ENCODE results near the gene GIN1. TPM values are rescaled to one million over a fixed set of nuclear protein-coding genes. Genes with fewer than 3 reads are reported as not detected.

Gene GIN1
- total and polyA plus RNA-seq, 2 experiments from 2014 or later = 5.8 to 9.6 TPM

DNA sequence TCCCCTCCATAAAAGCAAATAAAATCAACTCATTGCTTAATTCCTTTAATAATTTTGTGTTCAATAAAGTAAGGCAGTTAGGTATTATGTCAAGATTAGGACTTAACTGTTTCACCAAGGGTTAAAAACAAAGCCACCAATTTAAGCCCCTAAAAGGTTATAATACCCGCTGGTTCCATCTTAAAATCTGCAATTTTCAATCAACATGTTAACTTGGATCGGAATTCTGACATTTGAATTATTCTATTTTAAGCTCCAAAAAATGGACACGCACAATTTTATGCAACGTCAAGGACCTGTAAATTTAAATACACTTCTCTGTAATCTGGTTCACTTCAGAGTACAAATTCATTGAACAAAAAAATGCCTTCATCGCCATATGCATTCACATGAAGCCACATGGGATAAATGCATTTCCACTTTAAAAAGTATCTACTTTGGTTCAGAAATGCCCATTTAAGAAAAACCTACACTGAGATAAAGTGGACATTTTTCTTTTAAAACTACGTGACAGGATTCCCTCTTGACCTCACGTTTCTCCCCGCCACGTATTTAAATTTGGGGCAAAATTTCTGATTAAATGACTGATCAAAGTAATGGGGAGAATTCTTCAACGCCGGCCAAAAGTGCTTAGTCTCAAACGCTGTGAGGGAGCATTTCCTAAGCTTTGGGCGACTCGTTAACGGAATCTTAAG lies 721 bp downstream of the GIN1 start (continued):
- no peak for TF ChIP-seq ZNF462 (CRISPR knock-in tag; IDR thresholded peaks at IDR 0.05)
- TF ChIP-seq JUNB (IDR thresholded peaks at IDR 0.05; ENCODE audit: unreplicated experiment) = no peak

DNA sequence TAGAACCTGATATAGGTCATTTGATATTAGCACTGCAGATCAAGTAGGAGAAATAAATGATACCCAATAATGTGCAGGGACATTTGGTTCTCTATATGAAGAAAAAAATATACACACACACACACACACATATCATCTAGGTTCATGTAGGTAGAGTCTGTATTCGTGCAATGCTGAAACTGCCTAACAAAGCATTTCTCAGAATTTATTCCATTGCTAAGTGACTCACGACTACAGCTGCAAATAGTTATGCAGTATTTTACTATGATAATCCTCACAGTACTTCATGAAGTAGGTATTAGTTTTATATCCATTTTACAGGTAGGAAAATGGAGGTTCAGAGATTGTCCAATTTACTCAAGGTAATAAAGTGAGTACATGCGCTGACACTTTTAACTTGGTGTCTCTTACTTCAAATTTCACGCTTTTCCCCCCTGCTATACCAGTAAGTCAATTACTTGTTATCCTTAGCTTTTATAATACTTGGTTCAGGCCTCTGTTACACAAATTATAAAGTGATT lies 2.4 kb downstream of the GIN1 start:
- DNase-seq (ENCODE audit: low spot score) = no peak
- no peaks in the 10 kb centered on the region for H4K20me1 ChIP-seq (replicated peaks; ENCODE audit: insufficient read depth)
- H3K4me3 Mint-ChIP-seq = no peak overlapping the region
- H3K27me3 Mint-ChIP-seq (ENCODE audit: insufficient read depth, low read depth, poor library complexity) = peaks cover 4% of the 10 kb centered on the region
- no peak overlapping the region for H3K27ac ChIP-seq (ENCODE audit: low read depth)
- H3K79me2 ChIP-seq (replicated peaks; ENCODE audit: insufficient read depth) = peaks cover 57% of the 10 kb centered on the region
- H3K4me1 ChIP-seq (ENCODE audit: insufficient read depth) = 0 out of 2 replicates have a peak, but pooled peaks cover 4% of the 10 kb centered on the region
- no peaks in the 10 kb centered on the region for H3K36me3 Mint-ChIP-seq (ENCODE audit: low read depth)
- no peak overlapping the region for H3K27ac Mint-ChIP-seq
- H3K4me1 Mint-ChIP-seq = peaks cover 10% of the 10 kb centered on the region; the same call in 2 of the 3 replicates
- no peak overlapping the region for H3K4me3 ChIP-seq
- no peaks in the 10 kb centered on the region for H3K36me3 ChIP-seq (ENCODE audit: insufficient read depth)
- no peak overlapping the region for H3K4me2 ChIP-seq
- H3K9me2 ChIP-seq (ENCODE audit: insufficient read depth) = no peaks in the 10 kb centered on the region
- no peaks in the 10 kb centered on the region for H3F3A ChIP-seq (replicated peaks; ENCODE audit: low read depth)
- no peak for ATAC-seq
- no peak overlapping the region for H2AFZ ChIP-seq
- no peaks in the 10 kb centered on the region for H3K27me3 ChIP-seq (ENCODE audit: insufficient read depth)
- H3K9me3 Mint-ChIP-seq = no peaks in the 10 kb centered on the region
- TF ChIP-seq CTCF (conservative IDR thresholded peaks at IDR 0.05; ENCODE audit: low read depth in 2 of 2) = no peak
- TF ChIP-seq CREB1 (CRISPR knock-in tag; IDR thresholded peaks at IDR 0.05; ENCODE audit: low read depth) = no peak
- TF ChIP-seq EZH2phosphoT487 (IDR thresholded peaks at IDR 0.05; ENCODE audit: unreplicated experiment) = no peak
- TF ChIP-seq STAT1 (IDR thresholded peaks at IDR 0.05; ENCODE audit: unreplicated experiment) = no peak
- no peak for TF ChIP-seq ZNF114 (CRISPR knock-in tag; IDR thresholded peaks at IDR 0.05)
- TF ChIP-seq REST (IDR thresholded peaks at IDR 0.05; ENCODE audit: unreplicated experiment) = no peak
- no peak for TF ChIP-seq JUNB (IDR thresholded peaks at IDR 0.05; ENCODE audit: unreplicated experiment)
- TF ChIP-seq ZNF331 (CRISPR knock-in tag; IDR thresholded peaks at IDR 0.05; ENCODE audit: low read depth) = no peak
- TF ChIP-seq EZH2 (IDR thresholded peaks at IDR 0.05; ENCODE audit: low read depth, unreplicated experiment) = no peak
- TF ChIP-seq POLR2AphosphoS5 (IDR thresholded peaks at IDR 0.05; ENCODE audit: low read depth) = no peak
- no peak for TF ChIP-seq ETS1 (IDR thresholded peaks at IDR 0.05)
